ENCODE data around the gene CEP83.

GRCh38 chr12:94312378-94312777, 147.3 kb downstream of the CEP83 start:
- TF ChIP-seq CTCF (IDR thresholded peaks at IDR 0.05) (no peak), EZH2 (IDR thresholded peaks at IDR 0.05; ENCODE audit: borderline replicate concordance, insufficient read depth, low read depth, low read length, poor library complexity, severe bottlenecking) (no peak)
